ENCODE measurements around the gene TSC22D2.

DNA sequence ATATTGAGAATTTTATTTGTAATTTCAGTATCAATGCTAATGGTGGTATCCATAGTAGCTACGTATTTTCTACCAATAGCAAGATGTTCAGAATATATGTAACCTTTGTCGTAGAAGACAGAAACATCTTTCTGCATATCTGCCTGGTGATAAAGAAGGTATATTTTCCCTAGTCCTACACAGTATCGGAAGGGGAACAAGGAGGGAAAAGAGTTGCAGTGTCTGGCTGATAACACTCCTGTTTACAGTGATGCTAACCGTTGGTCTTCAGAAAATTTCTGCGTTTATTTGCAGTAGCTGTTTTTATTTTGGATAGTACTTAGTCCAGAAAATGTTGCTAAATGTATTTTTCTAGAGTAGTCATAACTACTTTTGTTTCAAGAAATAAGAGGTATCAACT, 25.2 kb downstream of the TSC22D2 start:
- TF ChIP-seq, protein P1, sequence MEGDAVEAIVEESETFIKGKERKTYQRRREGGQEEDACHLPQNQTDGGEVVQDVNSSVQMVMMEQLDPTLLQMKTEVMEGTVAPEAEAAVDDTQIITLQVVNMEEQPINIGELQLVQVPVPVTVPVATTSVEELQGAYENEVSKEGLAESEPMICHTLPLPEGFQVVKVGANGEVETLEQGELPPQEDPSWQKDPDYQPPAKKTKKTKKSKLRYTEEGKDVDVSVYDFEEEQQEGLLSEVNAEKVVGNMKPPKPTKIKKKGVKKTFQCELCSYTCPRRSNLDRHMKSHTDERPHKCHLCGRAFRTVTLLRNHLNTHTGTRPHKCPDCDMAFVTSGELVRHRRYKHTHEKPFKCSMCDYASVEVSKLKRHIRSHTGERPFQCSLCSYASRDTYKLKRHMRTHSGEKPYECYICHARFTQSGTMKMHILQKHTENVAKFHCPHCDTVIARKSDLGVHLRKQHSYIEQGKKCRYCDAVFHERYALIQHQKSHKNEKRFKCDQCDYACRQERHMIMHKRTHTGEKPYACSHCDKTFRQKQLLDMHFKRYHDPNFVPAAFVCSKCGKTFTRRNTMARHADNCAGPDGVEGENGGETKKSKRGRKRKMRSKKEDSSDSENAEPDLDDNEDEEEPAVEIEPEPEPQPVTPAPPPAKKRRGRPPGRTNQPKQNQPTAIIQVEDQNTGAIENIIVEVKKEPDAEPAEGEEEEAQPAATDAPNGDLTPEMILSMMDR (IDR thresholded peaks at IDR 0.05) = no peak
- no peak for TF ChIP-seq ZFX (IDR thresholded peaks at IDR 0.05; ENCODE audit: borderline replicate concordance)
